Glomerular visceral epithelial cell (primary cell): ENCODE results near the gene KAT8.
A peak's percentile ranks its signal among the peaks of the same experiment; 100 is the strongest.
"Not testable (repeated sequence)": the region's sequence is repeated elsewhere in the genome, so short reads cannot be mapped to it uniquely, and the experiment has no call there.

Experiments
- DNase-seq: peaks from one replicate; pipeline ENCODE4 v3.0.0-alpha.2; 2016; ENCODE audit errors: extremely low spot score

KAT8 gene

GRCh38 chr16:31148281-31148728, 30.8 kb downstream of the KAT8 start:
- no peak for DNase-seq

GRCh38 chr16:31148896-31149295, 31.4 kb downstream of the KAT8 start:
- DNase-seq: no peak

- no peak for DNase-seq
These were observed 31.9 kb downstream of the KAT8 start for GRCh38 chr16:31149332-31149731.

- DNase-seq: no peak
These were observed 32.7 kb downstream of the KAT8 start, which contains the start of gene PRSS36 for GRCh38 chr16:31149894-31150890. Gene PRSS36, minus strand, starts transcription at chr16:31150066. Its CDS starts 31 bp downstream, at chr16:31150035.

- DNase-seq: not testable (repeated sequence)
These were observed 33.5 kb downstream of the KAT8 start for GRCh38 chr16:31150976-31151375.

- no peak for DNase-seq
These were observed 39.7 kb downstream of the KAT8 start for GRCh38 chr16:31157136-31157535.

GRCh38 chr16:31167315-31167714, 49.9 kb downstream of the KAT8 start:
- no peak for DNase-seq

- no peak for DNase-seq
These were observed 51.4 kb downstream of the KAT8 start for GRCh38 chr16:31168848-31169247.

GRCh38 chr16:31170048-31170447, 52.6 kb downstream of the KAT8 start:
- DNase-seq: not testable (repeated sequence)

GRCh38 chr16:31177136-31177535, 59.7 kb downstream of the KAT8 start:
- peak; percentile 96 for DNase-seq

GRCh38 chr16:31179219-31179746, 61.8 kb downstream of the KAT8 start:
- DNase-seq: no peak

GRCh38 chr16:31179747-31180459, 62.4 kb downstream of the KAT8 start, which contains the start of gene FUS:
Gene FUS, plus strand, starts transcription at chr16:31180139. Its CDS starts 76 bp downstream, at chr16:31180215.
- peak; percentile 89 for DNase-seq
